Thyroid gland (tissue), 4 donors: ENCODE measurements around the gene XRRA1.

Source experiments
- CTCF ChIP-seq, 6 experiments: fragments of 200-600 bp in 3 of 6; fragments of 450-650 bp in 3 of 6; sonication (generic) in 3 of 6; IDR thresholded peaks; one replicate each; pipeline ENCODE4 v1.5.1; 2016 to 2019; ENCODE audit warnings: antibody characterized with exemption in 6 of 6, mild to moderate bottlenecking in 2 of 6, inconsistent platforms in 1 of 6, moderate library complexity in 1 of 6
- POLR2A ChIP-seq, 2 donors: fragments of 450-650 bp; IDR thresholded peaks; one replicate each; pipeline ENCODE4 v1.6.1; 2017; ENCODE audit warnings: antibody characterized with exemption in 2 of 2, mild to moderate bottlenecking in 2 of 2, moderate library complexity in 1 of 2

- TF ChIP-seq CTCF (IDR thresholded peaks at IDR 0.05) = no peak
- no peak for TF ChIP-seq POLR2A (IDR thresholded peaks at IDR 0.05)
These were observed 126.7 kb downstream of the XRRA1 start for GRCh38 chr11:74822170-74822569.
